ENCODE results near the gene FNDC3B. TPM values are rescaled to one million over a fixed set of nuclear protein-coding genes. Genes with fewer than 3 reads are reported as not detected.

FNDC3B gene
- total RNA-seq, 1 experiment from 2014 or later, result 173 TPM

DNA sequence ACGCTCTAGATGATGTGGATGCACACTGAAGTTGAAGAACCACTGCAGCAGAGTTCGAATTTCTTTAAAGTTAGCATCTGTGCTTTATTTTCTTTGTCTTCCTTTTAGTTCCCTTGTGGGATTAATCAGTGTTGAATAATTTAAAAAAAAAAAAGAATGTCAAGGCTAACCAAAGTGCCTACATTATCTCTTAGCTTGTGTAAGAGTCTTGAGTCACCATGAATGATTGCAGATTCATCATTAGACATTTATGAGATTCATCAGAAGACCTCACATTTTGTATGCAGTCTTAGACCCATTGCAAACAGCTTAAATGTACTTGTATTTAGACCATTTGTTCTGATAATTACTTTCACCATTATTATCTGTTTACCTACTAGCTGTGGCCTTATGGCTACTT, 182.2 kb downstream of the FNDC3B start:
- no peak for TF ChIP-seq SIN3A (IDR thresholded peaks at IDR 0.05; ENCODE audit: borderline replicate concordance, insufficient read depth, low read depth, low read length)
- TF ChIP-seq CTCF (IDR thresholded peaks at IDR 0.05), result no peak
- no peak for TF ChIP-seq TCF7L2 (IDR thresholded peaks at IDR 0.05; ENCODE audit: low read depth, low read length)
- TF ChIP-seq POLR2AphosphoS5 (IDR thresholded peaks at IDR 0.05; ENCODE audit: low read depth, low read length), result no peak
- no peak for TF ChIP-seq REST (IDR thresholded peaks at IDR 0.05; ENCODE audit: insufficient read depth in 1 of 2, low read depth in 2 of 2, low read length in 1 of 2)
- Histone ChIP-seq H3K27ac (ENCODE audit: low read length) (peak overlapping the region; percentile 48), H3K27me3 (ENCODE audit: control insufficient read depth, insufficient read depth, low read length) (no peaks in the 10 kb centered on the region), H3K4me1 (ENCODE audit: control insufficient read depth, insufficient read depth, low read length) (peaks cover 85% of the 10 kb centered on the region), H3K36me3 (ENCODE audit: control insufficient read depth, insufficient read depth, low read length) (no peaks in the 10 kb centered on the region), H3K4me3 (ENCODE audit: low read depth in 2 of 2, low read length in 2 of 2) (no peak overlapping the region), H3K9me3 (ENCODE audit: control insufficient read depth, insufficient read depth, low read depth, low read length) (no peaks in the 10 kb centered on the region)
- ChIA-PET POLR2A (interaction anchor here (0.9 to 1.5 kb wide), 2 partner anchors 16 to 180 kb away, joined by 5 to 6 read pairs; no protein-coding TSS in a partner anchor), CTCF (no interaction called here)
- in situ Hi-C loops (cut with HindIII; ENCODE audit: low pct_unique_long_range_greater_than_20kb, low sequenced_read_pairs), result no loop called here
- DNase-seq (ENCODE audit: low read depth, low spot score), result no peak
- BruUV-seq (replicated peaks), result no TSS peak
- intact Hi-C loops (cut with micrococcal nuclease; ENCODE audit: unreplicated experiment), result no loop called here
- no peak for ATAC-seq

DNA sequence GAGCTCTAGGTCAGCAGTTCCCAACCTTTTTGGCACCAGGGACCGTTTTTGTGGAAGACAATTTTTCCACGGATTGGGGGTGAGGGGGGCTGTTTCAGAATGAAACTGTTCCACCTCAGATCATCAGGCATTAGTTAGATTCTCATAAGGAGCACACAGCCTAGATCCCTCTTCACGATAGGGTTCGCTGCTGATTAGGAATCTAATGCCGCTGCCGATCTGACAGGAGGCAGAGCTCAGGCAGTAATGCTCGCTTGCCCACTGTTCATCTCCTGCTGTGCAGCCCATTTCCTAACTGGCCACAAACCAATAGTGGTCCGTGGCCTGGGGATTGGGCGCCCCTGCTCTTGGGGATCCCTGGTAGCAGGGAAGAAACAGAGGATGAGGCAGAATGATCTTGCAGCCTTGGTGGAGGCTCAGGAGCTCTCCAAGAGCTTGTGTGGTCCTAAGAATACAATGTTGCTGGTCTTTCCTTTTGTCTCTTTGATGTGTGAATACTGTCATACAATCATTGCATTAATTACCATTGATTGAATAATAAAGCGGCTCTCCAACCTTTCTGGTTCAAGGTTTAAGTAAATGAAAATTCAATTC, 183.2 kb downstream of the FNDC3B start:
- TF ChIP-seq TCF7L2 (IDR thresholded peaks at IDR 0.05; ENCODE audit: low read depth, low read length) (no peak), POLR2AphosphoS5 (IDR thresholded peaks at IDR 0.05; ENCODE audit: low read depth, low read length) (no peak), CTCF (IDR thresholded peaks at IDR 0.05) (no peak), REST (IDR thresholded peaks at IDR 0.05; ENCODE audit: insufficient read depth in 1 of 2, low read depth in 2 of 2, low read length in 1 of 2) (no peak), SIN3A (IDR thresholded peaks at IDR 0.05; ENCODE audit: borderline replicate concordance, insufficient read depth, low read depth, low read length) (no peak)
- Histone ChIP-seq H3K36me3 (ENCODE audit: control insufficient read depth, insufficient read depth, low read length) (no peaks in the 10 kb centered on the region; the same call in 1 of the 2 replicates), H3K27ac (ENCODE audit: low read length) (peak overlapping the region; percentile 48), H3K9me3 (ENCODE audit: control insufficient read depth, insufficient read depth, low read depth, low read length) (no peaks in the 10 kb centered on the region), H3K4me1 (ENCODE audit: control insufficient read depth, insufficient read depth, low read length) (peaks cover 74% of the 10 kb centered on the region), H3K4me3 (ENCODE audit: low read depth in 2 of 2, low read length in 2 of 2) (no peak overlapping the region), H3K27me3 (ENCODE audit: control insufficient read depth, insufficient read depth, low read length) (no peaks in the 10 kb centered on the region)
- in situ Hi-C loops (cut with HindIII; ENCODE audit: low pct_unique_long_range_greater_than_20kb, low sequenced_read_pairs) (no loop called here), intact Hi-C loops (cut with micrococcal nuclease; ENCODE audit: unreplicated experiment) (no loop called here)
- POLR2A ChIA-PET, result interaction anchor here (0.6 to 1.5 kb wide), 3 partner anchors 15 to 66 kb away, joined by 3 to 5 read pairs (median 3); no protein-coding TSS in a partner anchor
- ATAC-seq (no peak), DNase-seq (ENCODE audit: low read depth, low spot score) (no peak)
- CTCF ChIA-PET, result no interaction called here
- BruUV-seq (replicated peaks), result no TSS peak
